Small intestine (tissue), 7 donors: Measurements from ENCODE around the gene GYS1. TPM values are rescaled to one million over a fixed set of nuclear protein-coding genes. Genes with fewer than 3 reads are reported as not detected.
"Not testable (repeated sequence)": the region's sequence is repeated elsewhere in the genome, so short reads cannot be mapped to it uniquely, and the experiment has no call there.

Source experiments
- DNase-seq, 2 donors: peaks; one replicate each; pipeline versions ENCODE4 v3.0.0 to v3.0.0-alpha.2; 2013
- FAIRE-seq: peaks from 2 replicates; lab custom pipeline; 2012; peaks lifted over from hg19 to GRCh38; lab: Jason Lieb, UNC
- H3K27ac ChIP-seq, 3 donors: one replicate each; pipeline ENCODE4 v1.5.1; 2013; ENCODE audit warnings: low read length in 2 of 3, mild to moderate bottlenecking in 2 of 3, control low read depth in 1 of 3, inconsistent platforms in 1 of 3, low read depth in 1 of 3, moderate library complexity in 1 of 3
- H3K27me3 ChIP-seq, 3 donors: one replicate each; pipeline ENCODE4 v1.6.1; 2013; ENCODE audit warnings: low read length in 3 of 3, inconsistent platforms in 1 of 3; ENCODE audit not compliant: control insufficient read depth in 3 of 3, insufficient read depth in 3 of 3
- H3K36me3 ChIP-seq, 3 donors: one replicate each; pipeline ENCODE4 v1.6.1; 2013; ENCODE audit warnings: low read length in 3 of 3, inconsistent platforms in 1 of 3, low read depth in 1 of 3, mild to moderate bottlenecking in 1 of 3, moderate library complexity in 1 of 3; ENCODE audit not compliant: control insufficient read depth in 3 of 3, insufficient read depth in 2 of 3
- H3K4me1 ChIP-seq, 3 donors: one replicate each; pipeline ENCODE4 v1.6.1; 2013; ENCODE audit warnings: low read length in 2 of 3, inconsistent platforms in 1 of 3, low read depth in 1 of 3, mild to moderate bottlenecking in 1 of 3, moderate library complexity in 1 of 3; ENCODE audit not compliant: control insufficient read depth in 3 of 3, insufficient read depth in 2 of 3
- H3K4me3 ChIP-seq, 3 donors: one replicate each; pipeline ENCODE4 v1.5.1; 2013; ENCODE audit warnings: low read length in 3 of 3, control low read depth in 1 of 3, inconsistent platforms in 1 of 3, low read depth in 1 of 3, mild to moderate bottlenecking in 1 of 3, moderate library complexity in 1 of 3
- H3K9me3 ChIP-seq, 2 donors: one replicate each; pipeline ENCODE4 v1.6.1; 2013; ENCODE audit warnings: low read depth in 1 of 2, low read length in 1 of 2; ENCODE audit not compliant: control insufficient read depth in 2 of 2, insufficient read depth in 1 of 2
- WGBS, 3 donors: extraction: QIAGEN DNeasy Blood & Tissue Kit; methylation state at CpG; one replicate each; pipeline ENCODE4 v1.1.7; 2013; 5-methylcytosine and 5-hydroxymethylcytosine counted together
- polyA plus RNA-seq, 4 donors: library from polyadenylated mRNA; stranded (reverse) in 3 of 4; unstranded in 1 of 4; fragments of 200-250 nt in 3 of 4; fragments of 120-200 nt in 1 of 4; gene quantifications; one replicate each; pipeline versions ENCODE4 v1.2.1 to v1.2.3, GENCODE V29; 2013
- donor health status: healthy with polysubstance abuse.
- donor health status: control.
- donor health status: control.
- donor health status: Bipolar disorder and iron deficiency.
- donor health status: healthy.

GYS1 gene
- polyA plus RNA-seq, 4 donors: 16.2 to 40.0 (median 25.0) TPM

DNA sequence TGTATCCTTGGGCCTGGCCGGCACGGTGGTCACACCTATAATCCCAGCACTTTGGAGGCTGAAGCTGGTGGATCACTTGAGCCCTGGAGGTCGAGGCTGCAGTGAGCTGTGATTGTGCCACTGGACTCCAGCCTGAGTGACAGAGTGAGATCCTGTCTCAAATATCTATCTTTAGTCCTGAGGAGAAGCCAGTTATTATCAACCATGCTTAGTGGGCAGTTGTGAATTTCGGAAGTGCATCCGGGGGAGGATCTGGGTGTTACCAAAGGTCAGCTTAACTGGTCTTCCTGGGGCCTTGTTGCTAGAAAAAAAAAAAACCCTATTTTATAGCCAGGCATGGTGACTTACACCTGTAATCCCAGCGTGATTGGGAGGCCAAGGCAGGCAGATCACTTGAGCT, 50.0 kb downstream of the GYS1 start:
- Histone ChIP-seq H3K9me3 (peaks cover 0 to 29% of the 10 kb centered on the region in 2 donors), H3K27me3 (no peaks in the 10 kb centered on the region), H3K4me3 (no peak overlapping the region), H3K4me1 (peaks cover 0 to 3% (median 0%) of the 10 kb centered on the region in 3 donors), H3K36me3 (peaks cover 0 to 26% (median 2%) of the 10 kb centered on the region in 3 donors), H3K27ac (no peak overlapping the region)
- 81 to 90% (median 87%) methylated on average over 6 of the region's 6 CpGs for WGBS, 3 donors
- FAIRE-seq (no peak), DNase-seq (no peak)

DNA sequence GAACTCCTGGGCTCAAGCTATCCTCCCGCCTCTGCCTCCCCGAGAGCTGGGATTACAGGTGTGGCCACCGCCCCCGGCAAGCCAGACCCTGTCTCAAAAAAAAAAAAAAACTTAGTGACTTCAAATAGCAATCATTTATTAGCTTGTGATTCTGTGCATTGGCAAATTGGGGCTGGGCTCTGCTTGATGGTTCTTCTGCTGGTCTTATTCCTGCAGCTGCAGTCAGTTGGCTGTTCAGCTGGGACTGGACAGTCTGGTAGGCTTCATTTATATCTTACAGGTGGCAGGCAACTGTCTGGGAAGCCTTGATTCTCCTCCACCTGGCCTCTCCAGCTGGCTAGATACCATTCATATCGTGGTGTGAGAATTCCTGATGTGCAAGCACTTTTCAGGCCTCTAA, 52.2 kb downstream of the GYS1 start:
- Histone ChIP-seq H3K4me3 (no peak overlapping the region), H3K36me3 (peaks cover 0 to 28% (median 2%) of the 10 kb centered on the region in 3 donors), H3K4me1 (peaks cover 0 to 4% (median 3%) of the 10 kb centered on the region in 3 donors), H3K27me3 (no peaks in the 10 kb centered on the region), H3K27ac (no peak overlapping the region), H3K9me3 (peaks cover 0 to 17% of the 10 kb centered on the region in 2 donors)
- DNase-seq: no peak
- no peak for FAIRE-seq
- 91 to 98% (median 91%) methylated on average over 3 to 5 of the region's 5 CpGs for WGBS, 3 donors

DNA sequence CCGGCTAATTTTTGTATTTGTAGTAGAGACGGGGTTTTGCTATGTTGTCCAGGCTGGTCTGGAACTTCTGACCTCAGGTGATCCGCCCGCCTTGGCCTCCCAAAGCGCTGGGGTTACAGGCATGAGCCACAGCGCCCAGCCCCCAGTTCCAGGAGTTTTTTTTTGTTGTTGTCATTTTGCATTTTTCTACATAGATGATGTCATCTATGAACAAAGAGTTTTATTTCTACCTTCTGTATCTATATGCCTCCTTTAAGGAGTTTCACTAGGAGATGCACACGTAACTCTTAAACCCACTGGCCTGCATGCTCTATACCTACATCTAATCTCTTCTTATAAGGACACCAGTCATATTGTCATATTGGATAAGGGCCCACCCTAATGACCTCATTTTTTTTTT, 54.9 kb downstream of the GYS1 start:
- Histone ChIP-seq H3K27me3 (no peaks in the 10 kb centered on the region), H3K27ac (no peak overlapping the region), H3K4me1 (peaks cover 0 to 16% (median 3%) of the 10 kb centered on the region in 3 donors), H3K4me3 (no peak overlapping the region), H3K36me3 (peaks cover 0 to 21% (median 2%) of the 10 kb centered on the region in 3 donors), H3K9me3 (peaks cover 0 to 19% of the 10 kb centered on the region in 2 donors)
- DNase-seq: no peak
- no peak for FAIRE-seq
- 61 to 76% (median 72%) methylated on average over 7 of the region's 7 CpGs for WGBS, 3 donors

DNA sequence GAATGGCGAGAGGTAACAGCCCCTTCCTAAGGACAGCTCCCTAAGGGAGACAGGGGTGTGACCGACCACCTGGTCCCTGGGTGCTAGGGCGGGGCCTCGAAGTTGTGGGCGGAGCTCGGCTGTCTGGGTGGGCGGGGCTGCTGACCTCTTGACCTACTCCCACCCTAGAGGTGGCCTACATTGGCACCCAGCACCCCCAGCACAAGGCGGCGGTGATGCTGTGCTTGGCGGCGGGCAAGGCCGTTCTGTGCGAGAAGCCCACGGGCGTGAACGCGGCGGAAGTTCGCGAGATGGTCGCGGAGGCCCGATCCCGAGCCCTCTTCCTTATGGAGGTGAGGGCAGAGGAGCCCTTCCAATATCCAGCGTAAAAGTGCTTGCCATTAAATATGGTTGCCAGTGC, 57.2 kb downstream of the GYS1 start:
- H3K4me1 ChIP-seq: peaks cover 0 to 21% (median 3%) of the 10 kb centered on the region in 3 donors
- 89 to 95% (median 93%) methylated on average over 25 of the region's 25 CpGs for WGBS, 3 donors
- DNase-seq (no peak), FAIRE-seq (no peak)
- H3K9me3 ChIP-seq: peaks cover 0 to 13% of the 10 kb centered on the region in 2 donors
- peaks cover 0 to 14% (median 0%) of the 10 kb centered on the region in 3 donors for H3K36me3 ChIP-seq
- H3K4me3 ChIP-seq: no peak overlapping the region
- no peak overlapping the region for H3K27ac ChIP-seq
- peaks cover 0 to 4% (median 0%) of the 10 kb centered on the region in 3 donors for H3K27me3 ChIP-seq

DNA sequence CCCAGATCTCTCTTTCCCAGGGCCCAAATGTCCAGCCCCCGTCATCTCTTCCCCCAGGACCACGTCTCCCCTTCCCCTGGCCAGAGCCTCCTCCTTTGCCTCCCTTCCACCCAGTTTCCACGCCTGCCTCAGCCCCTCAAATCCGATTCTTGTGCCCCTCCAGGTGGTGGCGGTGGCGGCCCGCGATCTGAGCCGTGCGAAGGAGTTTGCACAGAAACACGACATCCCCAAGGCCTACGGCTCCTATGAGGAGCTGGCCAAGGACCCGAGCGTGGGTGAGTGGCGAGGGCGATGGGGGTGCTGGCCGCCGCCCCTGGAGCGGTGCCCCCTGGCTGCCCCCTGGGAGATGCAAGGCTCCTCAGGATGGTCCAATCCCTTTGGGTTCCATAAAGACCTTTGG, 58.3 kb downstream of the GYS1 start:
- WGBS, 3 donors: 82 to 88% (median 84%) methylated on average over 18 to 19 of the region's 19 CpGs
- Histone ChIP-seq H3K27me3 (peaks cover 0 to 4% (median 0%) of the 10 kb centered on the region in 3 donors), H3K9me3 (peaks cover 0 to 5% of the 10 kb centered on the region in 2 donors), H3K4me1 (peaks cover 0 to 21% (median 3%) of the 10 kb centered on the region in 3 donors), H3K27ac (no peak overlapping the region), H3K4me3 (no peak overlapping the region), H3K36me3 (peaks cover 0 to 6% (median 0%) of the 10 kb centered on the region in 3 donors)
- no peak for DNase-seq
- no peak for FAIRE-seq

DNA sequence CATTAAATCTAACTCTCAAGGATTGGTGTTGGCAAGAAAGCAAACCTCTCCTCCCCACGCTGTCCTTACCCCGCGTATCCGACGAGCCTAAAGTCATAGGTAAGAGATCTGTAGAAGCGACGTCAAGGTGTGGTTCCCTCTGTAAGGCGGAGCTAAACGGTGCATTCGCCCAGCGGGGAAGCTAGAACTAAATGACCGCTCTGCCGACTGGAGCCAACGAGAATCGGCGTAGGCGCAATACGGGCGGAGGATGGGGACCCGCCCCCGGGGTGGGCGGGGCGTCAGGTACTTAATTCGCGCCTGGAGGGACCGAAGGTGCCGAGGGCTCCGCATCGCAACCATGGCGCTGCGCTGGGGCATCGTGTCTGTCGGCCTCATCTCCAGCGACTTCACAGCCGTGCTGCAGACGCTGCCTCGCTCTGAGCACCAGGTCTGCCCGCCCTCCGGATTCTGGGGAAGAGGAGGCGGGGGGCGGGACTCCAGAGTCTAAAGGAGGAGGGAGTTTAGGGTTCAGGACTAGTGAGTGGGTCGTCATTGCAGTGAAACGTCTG, 59.7 kb downstream of the GYS1 start, which contains the start of gene DHDH:
TSS of gene DHDH (plus strand) at position 318 of the 551 bp plus-strand sequence. CDS start at position 341, 23 bp downstream.
- peaks cover 0 to 5% of the 10 kb centered on the region in 2 donors for H3K9me3 ChIP-seq
- FAIRE-seq (no peak), DNase-seq (peak; percentile 95 to 98)
- peak within 1 kb of the TSS; percentile 3 to 45 (median 41) for H3K4me3 ChIP-seq
- 0 to 1% (median 0%) methylated on average over 40 to 43 of the region's 43 CpGs for WGBS, 3 donors
- H3K4me1 ChIP-seq: peaks cover 0 to 21% (median 2%) of the 10 kb centered on the region in 3 donors
- peaks cover 0 to 2% (median 0%) of the 10 kb centered on the region in 3 donors for H3K36me3 ChIP-seq
- H3K27me3 ChIP-seq: peaks cover 0 to 4% (median 0%) of the 10 kb centered on the region in 3 donors
- peak within 1 kb of the TSS; percentile 3 to 53 (median 15) for H3K27ac ChIP-seq

DNA sequence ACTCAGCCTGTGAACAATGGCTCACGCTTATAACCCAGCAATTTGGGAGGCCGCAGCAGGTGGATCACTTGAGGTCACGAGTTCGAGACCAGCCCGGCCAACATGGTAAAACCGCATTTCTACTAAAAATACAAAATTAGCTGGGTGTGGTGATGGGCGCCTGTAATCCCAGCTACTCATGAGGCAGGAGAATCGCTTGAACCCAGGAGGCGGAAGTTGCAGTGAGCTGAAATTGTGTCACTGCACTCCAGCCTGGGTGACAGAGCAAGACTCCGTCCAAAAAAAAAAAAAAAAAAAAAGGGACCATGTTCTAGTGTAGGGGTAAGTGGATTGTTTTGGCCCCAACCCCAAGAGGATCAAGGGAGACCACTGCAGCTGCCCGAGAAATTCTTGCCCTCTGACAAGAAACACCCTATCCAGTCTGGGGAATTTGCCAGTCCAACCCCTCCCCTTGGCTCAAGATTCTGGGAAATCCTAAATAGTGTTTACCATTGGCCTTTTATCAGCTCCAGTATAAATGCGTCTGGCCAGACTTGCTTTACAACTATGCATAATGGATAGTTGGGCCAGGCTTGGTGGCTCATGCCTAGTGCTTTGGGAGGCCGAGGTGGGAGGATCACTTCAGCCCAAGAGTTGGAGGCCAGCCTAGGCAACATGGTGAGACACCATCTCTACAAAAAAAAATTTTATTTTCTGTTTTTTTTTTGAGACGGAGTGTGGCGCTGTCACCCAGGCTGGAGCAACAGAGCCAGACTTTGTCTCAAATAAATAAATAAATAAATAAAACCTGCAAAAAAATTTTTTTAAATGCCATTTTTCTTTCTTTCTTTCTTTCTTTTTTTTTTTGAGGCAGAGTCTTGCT, 64.7 kb downstream of the GYS1 start:
- FAIRE-seq (no peak), DNase-seq (no peak)

DNA sequence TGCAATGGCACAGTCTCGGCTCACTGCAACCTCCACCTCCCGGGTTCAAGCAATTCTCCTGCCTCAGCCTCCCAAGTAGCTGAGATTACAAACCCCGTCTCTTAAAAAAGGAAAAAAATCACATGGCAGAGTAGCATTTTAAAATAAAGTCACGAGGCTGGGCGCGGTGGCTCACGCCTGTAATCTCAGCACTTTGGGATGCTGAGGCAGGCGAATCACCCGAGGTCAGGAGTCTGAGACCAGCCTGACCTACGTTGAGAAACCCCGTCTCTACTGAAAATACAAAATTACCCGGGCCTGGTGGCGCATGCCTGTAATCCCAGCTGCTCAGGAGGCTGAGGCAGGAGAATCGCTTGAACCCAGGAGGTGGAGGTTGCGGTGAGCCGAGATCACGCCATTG, 65.4 kb downstream of the GYS1 start:
- not testable (repeated sequence) for H3K4me3 ChIP-seq, H3K4me1 ChIP-seq, H3K27ac ChIP-seq, H3K27me3 ChIP-seq, DNase-seq, FAIRE-seq, H3K9me3 ChIP-seq
- 56 to 87% (median 68%) methylated on average over 17 of the region's 17 CpGs for WGBS, 3 donors
- peaks cover 0 to 17% (median 4%) of the 10 kb centered on the region in 3 donors for H3K36me3 ChIP-seq

More for the DNA sequence above, 64.7 kb downstream of the GYS1 start:
- Histone ChIP-seq H3K27me3 (peaks cover 0 to 4% (median 0%) of the 10 kb centered on the region in 3 donors), H3K4me3 (no peak overlapping the region), H3K9me3 (no peaks in the 10 kb centered on the region), H3K36me3 (peaks cover 0 to 10% (median 0%) of the 10 kb centered on the region in 3 donors), H3K27ac (no peak overlapping the region), H3K4me1 (peaks cover 0 to 7% (median 2%) of the 10 kb centered on the region in 3 donors)
- 59 to 75% (median 67%) methylated on average over 15 of the region's 15 CpGs for WGBS, 3 donors
